CMK (cell line): ENCODE results near the gene RAB21.
"Not testable (repeated sequence)": the region's sequence is repeated elsewhere in the genome, so short reads cannot be mapped to it uniquely, and the experiment has no call there.

Source experiments
- DNase-seq: peaks from one replicate; pipeline ENCODE4 v3.0.0-alpha.2; 2010; ENCODE audit warnings: low read depth

Gene RAB21

GRCh38 chr12:71797531-71797930 lies 42.9 kb downstream of the RAB21 start:
- no peak for DNase-seq

GRCh38 chr12:71799106-71799505 lies 44.4 kb downstream of the RAB21 start:
- no peak for DNase-seq

- no peak for DNase-seq
These were observed 45.5 kb downstream of the RAB21 start for GRCh38 chr12:71800177-71800576.

- no peak for DNase-seq
These were observed 49.8 kb downstream of the RAB21 start for GRCh38 chr12:71804505-71804904.

GRCh38 chr12:71810921-71811320 lies 56.3 kb downstream of the RAB21 start:
- DNase-seq = no peak

- not testable (repeated sequence) for DNase-seq
These were observed 60.6 kb downstream of the RAB21 start for GRCh38 chr12:71815242-71815641.

GRCh38 chr12:71822088-71822487 lies 67.4 kb downstream of the RAB21 start:
- not testable (repeated sequence) for DNase-seq

- no peak for DNase-seq
These were observed 74.2 kb downstream of the RAB21 start for GRCh38 chr12:71828813-71829212.

- no peak for DNase-seq
These were observed 82.7 kb downstream of the RAB21 start for GRCh38 chr12:71837356-71837755.

- no peak for DNase-seq
These were observed 83.6 kb downstream of the RAB21 start for GRCh38 chr12:71838231-71838630.

- DNase-seq = no peak
These were observed 84.0 kb downstream of the RAB21 start for GRCh38 chr12:71838676-71839075.

GRCh38 chr12:71840231-71840847 lies 85.7 kb downstream of the RAB21 start:
- no peak for DNase-seq

GRCh38 chr12:71846322-71846940 lies 91.8 kb downstream of the RAB21 start:
- no peak for DNase-seq

GRCh38 chr12:71848212-71848611 lies 93.5 kb downstream of the RAB21 start:
- no peak for DNase-seq

GRCh38 chr12:71849109-71849851 lies 94.6 kb downstream of the RAB21 start:
- DNase-seq = no peak
